Astrocyte (in vitro differentiated cells and primary cell): ENCODE measurements around the gene ANP32D.

Experiments used
- CTCF ChIP-seq: IDR thresholded peaks from 2 replicates; pipeline ENCODE4 v1.5.1; 2011; ENCODE audit warnings: low read depth, mild to moderate bottlenecking, inconsistent platforms, low read length, moderate library complexity; ENCODE audit not compliant: insufficient read depth
- EZH2 ChIP-seq: IDR thresholded peaks from 2 replicates; pipeline ENCODE4 v1.6.1; 2012; ENCODE audit warnings: mild to moderate bottlenecking, low read length, inconsistent platforms; ENCODE audit not compliant: insufficient read depth

GRCh38 chr12:48482930-48483329 lies 10.6 kb downstream of the ANP32D start:
- TF ChIP-seq CTCF: no peak
- TF ChIP-seq EZH2: no peak
